Femur (tissue), 1 donor: ENCODE data around the gene KIRREL3.
"Not testable (repeated sequence)": the region's sequence is repeated elsewhere in the genome, so short reads cannot be mapped to it uniquely, and the experiment has no call there.

Experiments
- DNase-seq: peaks from one replicate; pipeline ENCODE4 v3.0.0-alpha.2; 2017

KIRREL3 gene

GRCh38 chr11:126996036-126996804 lies 4.3 kb downstream of the KIRREL3 start:
- DNase-seq = no peak

- DNase-seq = no peak
Observed at GRCh38 chr11:126993599-126993998, 7.0 kb downstream of the KIRREL3 start.

- no peak for DNase-seq
Observed at GRCh38 chr11:126992804-126993111, 7.8 kb downstream of the KIRREL3 start.

GRCh38 chr11:126992065-126992803 lies 8.3 kb downstream of the KIRREL3 start:
- DNase-seq = no peak

GRCh38 chr11:126991596-126991995 lies 9.0 kb downstream of the KIRREL3 start:
- DNase-seq = no peak

- no peak for DNase-seq
Observed at GRCh38 chr11:126990716-126991480, 9.7 kb downstream of the KIRREL3 start.

GRCh38 chr11:126989942-126990715 lies 10.4 kb downstream of the KIRREL3 start:
- DNase-seq = peak; percentile 80

GRCh38 chr11:126988655-126989054 lies 11.9 kb downstream of the KIRREL3 start:
- no peak for DNase-seq

GRCh38 chr11:126981635-126982034 lies 18.9 kb downstream of the KIRREL3 start:
- DNase-seq = no peak

- DNase-seq = no peak
Observed at GRCh38 chr11:126978911-126979310, 21.7 kb downstream of the KIRREL3 start.

- DNase-seq = no peak
Observed at GRCh38 chr11:126978165-126978564, 22.4 kb downstream of the KIRREL3 start.

GRCh38 chr11:126973051-126973450 lies 27.5 kb downstream of the KIRREL3 start:
- DNase-seq = no peak

GRCh38 chr11:126971305-126971704 lies 29.3 kb downstream of the KIRREL3 start:
- no peak for DNase-seq

GRCh38 chr11:126969865-126970479 lies 30.6 kb downstream of the KIRREL3 start:
- DNase-seq = no peak

GRCh38 chr11:126968915-126969314 lies 31.7 kb downstream of the KIRREL3 start:
- no peak for DNase-seq

- DNase-seq = no peak
Observed at GRCh38 chr11:126965331-126965730, 35.2 kb downstream of the KIRREL3 start.

GRCh38 chr11:126963603-126964363 lies 36.8 kb downstream of the KIRREL3 start:
- DNase-seq = no peak

- no peak for DNase-seq
Observed at GRCh38 chr11:126963115-126963514, 37.5 kb downstream of the KIRREL3 start.

GRCh38 chr11:126959700-126960099 lies 40.9 kb downstream of the KIRREL3 start:
- no peak for DNase-seq

- no peak for DNase-seq
Observed at GRCh38 chr11:126956635-126957034, 43.9 kb downstream of the KIRREL3 start.

GRCh38 chr11:126952533-126952932 lies 48.0 kb downstream of the KIRREL3 start:
- DNase-seq = not testable (repeated sequence)

GRCh38 chr11:126951465-126951864 lies 49.1 kb downstream of the KIRREL3 start:
- DNase-seq = no peak
